ENCODE measurements around the gene ALDH1B1. TPM values are rescaled to one million over a fixed set of nuclear protein-coding genes. Genes with fewer than 3 reads are reported as not detected.

Gene ALDH1B1
- total RNA-seq, 6 donors from 2014 or later = 2.1 to 18.0 (median 8.5) TPM

DNA sequence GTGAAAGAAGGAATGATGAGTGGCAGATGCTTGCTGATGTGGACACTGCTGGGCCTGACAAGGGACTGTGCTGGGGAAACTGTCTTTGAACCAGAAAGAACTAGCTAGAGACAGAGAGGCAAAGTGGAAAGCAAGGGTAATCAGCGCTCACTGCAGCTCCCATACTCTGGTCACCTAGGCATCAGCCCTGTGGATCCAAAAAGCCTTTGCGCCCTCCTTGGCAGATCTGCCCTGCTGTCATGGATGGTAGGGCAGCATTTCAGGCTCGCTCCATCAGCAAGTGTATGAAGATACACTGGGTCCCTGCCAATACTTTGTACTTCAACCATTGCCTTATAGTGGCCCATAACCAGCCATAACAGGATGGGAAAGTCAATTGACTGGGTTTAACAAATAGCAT lies 6.6 kb upstream of the ALDH1B1 start:
- Histone ChIP-seq H3K27ac (no peak overlapping the region), H3K9me3 (peaks cover 0 to 6% (median 0%) of the 10 kb centered on the region in 4 donors), H3K27me3 (no peaks in the 10 kb centered on the region), H3K4me3 (no peak overlapping the region), H3K36me3 (no peaks in the 10 kb centered on the region), H3K4me1 (peaks cover 4 to 9% (median 5%) of the 10 kb centered on the region in 4 donors)
- ATAC-seq (ENCODE audit: low FRiP score in 2 of 2) (no peak), DNase-seq (no peak)
- WGBS, 2 donors = 89 to 91% methylated on average over 3 of the region's 3 CpGs
- TF ChIP-seq POLR2AphosphoS5 (IDR thresholded peaks at IDR 0.05) = no peak
- TF ChIP-seq, protein P1, sequence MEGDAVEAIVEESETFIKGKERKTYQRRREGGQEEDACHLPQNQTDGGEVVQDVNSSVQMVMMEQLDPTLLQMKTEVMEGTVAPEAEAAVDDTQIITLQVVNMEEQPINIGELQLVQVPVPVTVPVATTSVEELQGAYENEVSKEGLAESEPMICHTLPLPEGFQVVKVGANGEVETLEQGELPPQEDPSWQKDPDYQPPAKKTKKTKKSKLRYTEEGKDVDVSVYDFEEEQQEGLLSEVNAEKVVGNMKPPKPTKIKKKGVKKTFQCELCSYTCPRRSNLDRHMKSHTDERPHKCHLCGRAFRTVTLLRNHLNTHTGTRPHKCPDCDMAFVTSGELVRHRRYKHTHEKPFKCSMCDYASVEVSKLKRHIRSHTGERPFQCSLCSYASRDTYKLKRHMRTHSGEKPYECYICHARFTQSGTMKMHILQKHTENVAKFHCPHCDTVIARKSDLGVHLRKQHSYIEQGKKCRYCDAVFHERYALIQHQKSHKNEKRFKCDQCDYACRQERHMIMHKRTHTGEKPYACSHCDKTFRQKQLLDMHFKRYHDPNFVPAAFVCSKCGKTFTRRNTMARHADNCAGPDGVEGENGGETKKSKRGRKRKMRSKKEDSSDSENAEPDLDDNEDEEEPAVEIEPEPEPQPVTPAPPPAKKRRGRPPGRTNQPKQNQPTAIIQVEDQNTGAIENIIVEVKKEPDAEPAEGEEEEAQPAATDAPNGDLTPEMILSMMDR (IDR thresholded peaks at IDR 0.05) = no peak
- no peak for TF ChIP-seq EP300 (IDR thresholded peaks at IDR 0.05)
- no peak for TF ChIP-seq POLR2A (IDR thresholded peaks at IDR 0.05)

DNA sequence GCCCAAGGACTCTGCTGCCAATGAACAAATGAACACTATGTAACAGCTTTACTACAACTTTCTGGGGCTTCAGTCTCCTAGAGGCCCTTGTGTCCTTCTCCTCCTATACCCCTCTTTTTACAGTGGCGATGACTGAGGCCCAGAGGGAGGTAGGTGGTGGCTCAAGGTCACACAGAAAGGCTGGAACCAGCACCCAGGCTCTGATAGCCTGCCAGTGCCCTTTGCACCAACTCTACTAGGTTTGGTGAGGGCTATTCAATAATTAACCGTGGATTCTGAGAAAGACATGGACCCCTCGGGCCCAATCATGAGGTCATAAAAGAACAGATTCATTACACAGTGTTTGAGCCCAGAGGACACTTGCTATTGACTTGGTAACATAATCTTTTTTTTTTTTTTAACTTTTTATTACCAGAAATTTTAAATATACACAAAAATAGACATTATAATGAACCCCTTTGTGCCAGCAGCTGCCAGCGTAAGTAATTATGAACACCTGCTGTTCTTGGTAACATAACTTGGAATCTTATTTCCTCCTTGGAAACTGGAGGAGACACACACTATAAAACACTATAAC lies 6.1 kb upstream of the ALDH1B1 start:
- peaks cover 5 to 9% (median 5%) of the 10 kb centered on the region in 4 donors for H3K4me1 ChIP-seq
- DNase-seq (no peak), ATAC-seq (ENCODE audit: low FRiP score in 2 of 2) (no peak)
- no peaks in the 10 kb centered on the region for H3K27me3 ChIP-seq
- H3K9me3 ChIP-seq = peaks cover 0 to 6% (median 0%) of the 10 kb centered on the region in 4 donors
- TF ChIP-seq POLR2AphosphoS5 (IDR thresholded peaks at IDR 0.05) (no peak), POLR2A (IDR thresholded peaks at IDR 0.05) (no peak), EP300 (IDR thresholded peaks at IDR 0.05) (no peak)
- TF ChIP-seq, protein P1 (IDR thresholded peaks at IDR 0.05) = no peak
- H3K36me3 ChIP-seq = no peaks in the 10 kb centered on the region
- 91 to 94% methylated on average over 4 of the region's 4 CpGs for WGBS, 2 donors
- H3K27ac ChIP-seq = no peak overlapping the region
- H3K4me3 ChIP-seq = no peak overlapping the region

DNA sequence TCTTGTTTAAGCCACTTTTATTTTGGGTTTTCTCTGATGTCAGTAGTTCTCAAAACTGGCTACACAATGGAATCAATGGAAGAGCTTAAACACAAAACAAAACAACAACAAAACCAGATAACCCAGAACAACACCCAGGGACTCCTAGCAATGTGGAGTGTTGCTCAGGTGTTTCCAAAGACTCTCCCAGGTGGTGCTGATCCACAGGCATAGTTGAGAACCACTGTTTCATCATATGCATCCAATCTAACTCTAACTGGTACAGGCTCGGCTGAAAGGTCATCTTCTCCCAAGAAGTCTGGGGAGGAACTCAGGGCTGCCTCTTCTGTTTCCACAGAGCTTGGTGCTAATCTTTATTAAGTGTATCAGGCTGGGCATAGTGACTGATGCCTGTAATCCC lies 5.4 kb upstream of the ALDH1B1 start:
- H3K36me3 ChIP-seq = no peaks in the 10 kb centered on the region
- no peak overlapping the region for H3K27ac ChIP-seq
- TF ChIP-seq POLR2A (IDR thresholded peaks at IDR 0.05) (no peak), EP300 (IDR thresholded peaks at IDR 0.05) (no peak), POLR2AphosphoS5 (IDR thresholded peaks at IDR 0.05) (no peak)
- TF ChIP-seq, protein P1 (IDR thresholded peaks at IDR 0.05) = no peak
- peaks cover 5 to 9% (median 8%) of the 10 kb centered on the region in 4 donors for H3K4me1 ChIP-seq
- peaks cover 0 to 6% (median 0%) of the 10 kb centered on the region in 4 donors for H3K9me3 ChIP-seq
- DNase-seq = no peak
- WGBS, 2 donors = 57 to 85% methylated on average over 1 of the region's 1 CpG
- ATAC-seq (ENCODE audit: low FRiP score in 2 of 2) = no peak
- H3K4me3 ChIP-seq = no peak overlapping the region
- H3K27me3 ChIP-seq = no peaks in the 10 kb centered on the region

DNA sequence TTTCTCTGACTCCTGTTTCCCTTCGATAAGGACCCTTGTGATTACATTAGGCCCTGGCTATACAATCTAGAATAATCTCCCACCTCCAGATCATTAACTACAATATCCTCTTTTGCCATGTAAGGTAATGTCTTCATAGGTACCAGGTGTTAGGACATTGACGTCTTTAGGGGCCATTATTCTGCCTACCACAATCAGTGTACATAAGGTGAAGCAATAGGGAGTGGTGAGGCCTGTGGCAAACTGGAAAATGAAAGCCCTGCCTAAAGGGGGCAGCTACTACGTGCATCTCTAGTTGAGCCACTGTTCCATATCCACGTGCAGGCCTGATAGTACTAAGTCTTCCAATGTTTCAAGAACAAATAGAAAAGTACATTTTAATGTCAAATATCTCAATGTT lies 4.8 kb upstream of the ALDH1B1 start:
- H3K9me3 ChIP-seq = peaks cover 0 to 6% (median 0%) of the 10 kb centered on the region in 4 donors
- TF ChIP-seq EP300 (IDR thresholded peaks at IDR 0.05) (no peak), POLR2AphosphoS5 (IDR thresholded peaks at IDR 0.05) (no peak), POLR2A (IDR thresholded peaks at IDR 0.05) (no peak)
- TF ChIP-seq, protein P1 (IDR thresholded peaks at IDR 0.05) = no peak
- H3K36me3 ChIP-seq = no peaks in the 10 kb centered on the region
- H3K4me1 ChIP-seq = peaks cover 5 to 13% (median 9%) of the 10 kb centered on the region in 4 donors
- 85 to 98% methylated on average over 4 of the region's 4 CpGs for WGBS, 2 donors
- ATAC-seq (ENCODE audit: low FRiP score in 2 of 2) (no peak), DNase-seq (no peak)
- H3K27ac ChIP-seq = no peak overlapping the region
- no peak overlapping the region for H3K4me3 ChIP-seq
- H3K27me3 ChIP-seq = no peaks in the 10 kb centered on the region

Data from upper lobe of left lung (tissue), 6 donors.